GM13977 (cell line): ENCODE measurements around the gene CCSER1.

ENCODE experiments used
- DNase-seq: peaks from one replicate; pipeline ENCODE4 v3.0.0; 2012; ENCODE audit warnings: low spot score
- in situ Hi-C: fragments of 300-500 bp; cut with MboI; formaldehyde crosslinking; loops from one replicate; pipeline ENCODE4 v1.12.0; 2022; ENCODE audit warnings: low sequenced_read_pairs, low pct_unique_long_range_greater_than_20kb, mixed read lengths, inconsistent platforms; ENCODE audit not compliant: unreplicated experiment
- TF ChIP-seq, protein P1 (sequence below): IDR thresholded peaks from 2 replicates; pipeline ENCODE4 v1.5.1; 2012; ENCODE audit warnings: mild to moderate bottlenecking, control low read depth; ENCODE audit not compliant: insufficient read depth; ENCODE audit errors: extremely low read depth, missing control alignments

CCSER1 gene

DNA sequence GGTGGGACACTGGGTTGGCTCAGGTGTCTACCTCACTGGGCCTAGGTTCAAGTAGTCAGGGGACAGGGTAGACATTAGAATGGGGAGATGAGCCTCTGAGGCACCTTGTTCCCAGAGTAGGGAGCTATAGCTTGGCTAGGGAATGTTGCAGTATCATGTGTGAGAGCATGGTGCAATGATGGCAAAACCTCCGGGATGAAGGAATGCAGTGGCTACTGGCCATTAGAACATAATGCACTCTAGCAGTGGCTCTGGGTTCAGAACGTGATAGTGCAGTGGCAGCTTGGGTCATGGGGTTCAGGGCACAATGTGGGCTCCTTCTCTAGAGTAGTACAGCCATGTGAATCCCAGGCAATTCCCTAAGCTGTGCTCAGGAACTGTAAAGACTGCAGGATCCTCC, 471.5 kb downstream of the CCSER1 start:
- in situ Hi-C loops = no loop called here
- TF ChIP-seq, protein P1, sequence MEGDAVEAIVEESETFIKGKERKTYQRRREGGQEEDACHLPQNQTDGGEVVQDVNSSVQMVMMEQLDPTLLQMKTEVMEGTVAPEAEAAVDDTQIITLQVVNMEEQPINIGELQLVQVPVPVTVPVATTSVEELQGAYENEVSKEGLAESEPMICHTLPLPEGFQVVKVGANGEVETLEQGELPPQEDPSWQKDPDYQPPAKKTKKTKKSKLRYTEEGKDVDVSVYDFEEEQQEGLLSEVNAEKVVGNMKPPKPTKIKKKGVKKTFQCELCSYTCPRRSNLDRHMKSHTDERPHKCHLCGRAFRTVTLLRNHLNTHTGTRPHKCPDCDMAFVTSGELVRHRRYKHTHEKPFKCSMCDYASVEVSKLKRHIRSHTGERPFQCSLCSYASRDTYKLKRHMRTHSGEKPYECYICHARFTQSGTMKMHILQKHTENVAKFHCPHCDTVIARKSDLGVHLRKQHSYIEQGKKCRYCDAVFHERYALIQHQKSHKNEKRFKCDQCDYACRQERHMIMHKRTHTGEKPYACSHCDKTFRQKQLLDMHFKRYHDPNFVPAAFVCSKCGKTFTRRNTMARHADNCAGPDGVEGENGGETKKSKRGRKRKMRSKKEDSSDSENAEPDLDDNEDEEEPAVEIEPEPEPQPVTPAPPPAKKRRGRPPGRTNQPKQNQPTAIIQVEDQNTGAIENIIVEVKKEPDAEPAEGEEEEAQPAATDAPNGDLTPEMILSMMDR = no peak
- no peak for DNase-seq

DNA sequence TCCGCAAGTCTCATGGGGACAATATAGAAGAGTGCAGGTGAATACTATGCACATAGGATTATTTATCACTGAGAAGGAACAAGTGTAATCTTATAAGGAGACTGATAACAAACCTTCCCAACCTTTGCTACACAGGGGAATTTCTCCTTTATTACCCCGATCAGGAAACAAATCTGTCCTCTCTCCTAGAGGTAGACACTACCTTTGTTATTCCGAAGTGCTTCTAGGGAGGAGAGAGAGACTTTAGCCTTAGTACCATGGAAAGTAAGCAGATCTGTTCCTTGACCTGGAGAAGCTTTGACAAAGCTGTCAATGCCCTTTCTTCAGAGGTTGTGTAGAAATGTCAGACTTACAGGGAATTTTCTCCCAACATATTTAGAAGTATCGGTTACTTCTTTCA, 475.5 kb downstream of the CCSER1 start:
- no peak for DNase-seq
- in situ Hi-C loops = no loop called here
- TF ChIP-seq, protein P1 = no peak

DNA sequence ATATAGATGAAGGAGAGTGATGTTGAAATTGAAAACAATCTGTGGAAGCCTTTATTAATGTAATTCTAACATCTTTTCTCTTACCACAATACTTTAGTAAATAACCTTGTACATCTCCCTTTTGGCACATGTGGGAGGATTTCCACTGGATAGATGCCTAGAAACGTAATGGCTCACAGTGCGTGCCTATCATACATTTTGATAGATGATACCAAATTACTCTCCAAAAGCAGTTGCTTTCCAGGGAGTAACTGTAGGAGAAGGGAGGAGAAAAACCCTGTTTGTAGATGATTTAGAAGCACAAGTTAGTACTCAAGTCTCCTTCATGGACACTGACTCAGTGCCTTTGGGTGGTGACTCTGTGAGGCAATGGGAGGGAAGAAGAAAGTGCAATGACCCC, 476.3 kb downstream of the CCSER1 start:
- in situ Hi-C loops = no loop called here
- DNase-seq = no peak
- TF ChIP-seq, protein P1 = no peak

DNA sequence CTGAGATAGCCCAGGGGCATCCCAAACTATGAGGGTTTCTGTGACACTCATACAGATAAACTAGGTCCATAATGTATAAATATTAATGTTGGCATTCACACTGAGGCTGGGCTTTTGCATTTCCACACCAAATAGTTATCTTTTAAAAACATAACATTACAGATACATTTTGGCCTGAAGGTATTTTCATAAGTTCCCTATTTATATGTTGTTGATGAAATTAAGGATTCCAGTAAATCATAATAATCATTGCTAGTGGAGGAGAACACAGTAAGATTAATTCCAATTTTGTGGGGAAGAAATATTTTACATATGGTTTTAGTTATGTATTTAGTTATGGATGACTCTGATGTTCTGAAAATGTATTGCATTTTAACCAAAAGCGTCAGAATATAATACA, 479.6 kb downstream of the CCSER1 start:
- no peak for DNase-seq
- in situ Hi-C loops = no loop called here
- TF ChIP-seq, protein P1 = no peak

DNA sequence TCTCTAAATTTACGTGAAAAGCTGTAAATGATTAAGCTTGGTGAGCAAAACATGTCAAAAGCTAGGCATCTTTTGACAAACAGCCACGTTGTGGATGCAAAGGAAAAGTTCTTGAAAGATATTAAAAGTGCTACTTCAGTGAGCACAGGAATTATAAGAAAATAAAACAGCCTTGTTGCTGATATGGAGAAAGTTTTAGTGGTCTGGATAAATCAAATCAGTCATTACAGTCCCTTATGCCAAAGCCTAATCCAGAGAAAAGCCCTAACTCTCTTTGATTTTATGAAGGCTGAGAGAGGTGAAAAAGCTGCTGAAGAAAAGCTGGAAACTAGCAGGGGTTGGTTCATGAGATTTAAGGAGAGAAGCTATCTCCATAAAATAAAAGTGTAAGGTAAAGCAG, 487.2 kb downstream of the CCSER1 start:
- DNase-seq = no peak
- in situ Hi-C loops = no loop called here
- TF ChIP-seq, protein P1 = no peak

DNA sequence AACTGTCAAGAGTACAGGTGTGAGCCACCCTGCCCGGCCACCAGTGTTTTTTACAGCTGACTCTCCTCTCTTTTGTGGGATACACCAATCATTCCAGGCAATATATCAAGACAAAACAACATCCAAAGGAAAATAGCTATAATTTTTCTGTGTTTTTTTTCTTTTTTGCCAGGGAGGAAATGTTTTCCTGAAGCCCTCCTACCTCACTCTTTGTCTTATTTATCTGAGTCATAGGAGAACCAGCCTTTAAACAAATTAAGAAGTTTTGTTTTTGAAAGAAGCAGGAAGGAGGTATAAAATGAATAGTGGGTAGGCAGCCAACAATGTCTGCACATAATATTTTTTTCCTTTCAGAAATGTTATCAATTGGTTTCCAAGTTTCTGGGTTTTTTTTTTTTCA, 493.9 kb downstream of the CCSER1 start:
- in situ Hi-C loops = no loop called here
- TF ChIP-seq, protein P1 = no peak
- no peak for DNase-seq

DNA sequence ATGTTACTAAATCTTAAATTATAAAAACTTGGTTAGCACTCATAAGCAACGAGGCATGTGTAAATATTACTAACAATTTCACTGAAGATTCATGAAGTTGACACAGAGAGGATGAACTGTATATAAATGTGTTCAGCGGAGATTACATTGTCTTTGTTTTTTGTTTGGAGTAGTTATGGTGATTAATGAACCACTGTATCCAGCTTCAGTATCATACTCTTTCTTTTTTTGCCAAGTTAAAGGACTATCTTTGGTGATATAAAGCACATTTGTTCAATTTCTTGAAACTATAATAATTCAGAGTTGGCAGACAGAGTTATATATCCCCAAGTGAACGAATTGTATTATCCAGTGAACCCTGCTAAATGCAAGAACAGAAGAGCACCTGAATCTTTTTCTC, 497.6 kb downstream of the CCSER1 start:
- DNase-seq = no peak
- TF ChIP-seq, protein P1 = no peak
- in situ Hi-C loops = no loop called here
